CD14-positive monocyte (primary cell): Measurements from ENCODE around the gene AFF3. TPM values are rescaled to one million over a fixed set of nuclear protein-coding genes. Genes with fewer than 3 reads are reported as not detected.

Experiments used
- DNase-seq, 3 donors: peaks; one replicate each; pipeline ENCODE4 v3.0.0-alpha.2; 2011 to 2022
- H2AFZ ChIP-seq: 2 replicates; pipeline ENCODE4 v1.6.0; 2012; ENCODE audit warnings: mild to moderate bottlenecking, low read depth, low read length, inconsistent platforms; ENCODE audit not compliant: insufficient read depth, poor library complexity, severe bottlenecking
- H3K27ac ChIP-seq, 2 donors: 1 replicate in 1 of 2; 2 replicates in 1 of 2; pipeline ENCODE4 v1.5.1; 2012 to 2013; ENCODE audit warnings: low read length in 2 of 2, control low read depth in 1 of 2, inconsistent platforms in 1 of 2, low read depth in 1 of 2, mild to moderate bottlenecking in 1 of 2
- H3K27me3 ChIP-seq, 2 donors: one replicate each; pipeline versions ENCODE4 v1.6.0 to v1.6.1; 2011 to 2013; ENCODE audit warnings: low read length in 2 of 2; ENCODE audit not compliant: control insufficient read depth in 2 of 2, insufficient read depth in 2 of 2
- H3K36me3 ChIP-seq, 2 donors: replicated peaks in 1 of 2; 1 replicate in 1 of 2; 2 replicates in 1 of 2; pipeline versions ENCODE4 v1.5.1 to v1.6.1; 2012 to 2013; ENCODE audit warnings: low read length in 2 of 2, control low read depth in 1 of 2, inconsistent platforms in 1 of 2, mild to moderate bottlenecking in 1 of 2; ENCODE audit not compliant: insufficient read depth in 2 of 2, control insufficient read depth in 1 of 2
- H3K4me1 ChIP-seq, 2 donors: 1 replicate in 1 of 2; 2 replicates in 1 of 2; pipeline versions ENCODE4 v1.5.1 to v1.6.1; 2012 to 2013; ENCODE audit warnings: low read length in 2 of 2, control low read depth in 1 of 2, inconsistent platforms in 1 of 2, mild to moderate bottlenecking in 1 of 2, moderate library complexity in 1 of 2; ENCODE audit not compliant: insufficient read depth in 2 of 2, control insufficient read depth in 1 of 2
- H3K4me2 ChIP-seq: replicated peaks from 2 replicates; pipeline ENCODE3; 2012; ENCODE audit warnings: low read length, moderate library complexity, mild to moderate bottlenecking; ENCODE audit not compliant: poor library complexity, severe bottlenecking; ENCODE audit errors: extremely low read depth
- H3K4me3 ChIP-seq, 3 experiments: fragments of 200-600 bp in 1 of 3; sonication (generic) in 1 of 3; replicated peaks in 1 of 3; 1 replicate in 2 of 3; 2 replicates in 1 of 3; pipeline ENCODE4 v1.5.1; 2011 to 2013; ENCODE audit warnings: low read length in 3 of 3, mild to moderate bottlenecking in 3 of 3, control low read depth in 2 of 3, low read depth in 2 of 3, inconsistent platforms in 1 of 3, moderate library complexity in 1 of 3
- H3K79me2 ChIP-seq: 2 replicates; pipeline ENCODE4 v1.6.0; 2012; ENCODE audit warnings: mild to moderate bottlenecking, control low read depth, inconsistent platforms, low read length, moderate library complexity; ENCODE audit not compliant: insufficient read depth
- H3K9ac ChIP-seq: 2 replicates; pipeline ENCODE4 v1.6.0; 2017; ENCODE audit warnings: low read length, mild to moderate bottlenecking; ENCODE audit not compliant: insufficient read depth, poor library complexity, severe bottlenecking
- H3K9me3 ChIP-seq, 2 donors: replicated peaks in 1 of 2; 1 replicate in 1 of 2; 2 replicates in 1 of 2; pipeline versions ENCODE4 v1.5.1 to v1.6.1; 2012 to 2013; ENCODE audit warnings: low read length in 2 of 2, control low read depth in 1 of 2; ENCODE audit not compliant: control insufficient read depth in 1 of 2, insufficient read depth in 1 of 2
- H4K20me1 ChIP-seq: 2 replicates; pipeline ENCODE4 v1.6.0; 2012; ENCODE audit warnings: mild to moderate bottlenecking, low read length, control low read depth, moderate library complexity; ENCODE audit not compliant: insufficient read depth
- H3K27ac Mint-ChIP-seq, 7 donors: one replicate each; pipeline ENCODE4 v1.8.0; 2020; ENCODE audit warnings: mild to moderate bottlenecking in 7 of 7, mixed read lengths in 7 of 7, moderate library complexity in 6 of 7, inconsistent platforms in 2 of 7
- H3K27me3 Mint-ChIP-seq, 3 donors: one replicate each; pipeline ENCODE4 v1.8.0; 2021 to 2022; ENCODE audit warnings: low read depth in 3 of 3, mild to moderate bottlenecking in 3 of 3, mixed read lengths in 3 of 3, moderate library complexity in 3 of 3, inconsistent platforms in 1 of 3
- H3K36me3 Mint-ChIP-seq, 2 donors: one replicate each; pipeline ENCODE4 v1.8.0; 2020; ENCODE audit warnings: mixed read lengths in 2 of 2, inconsistent platforms in 1 of 2, mild to moderate bottlenecking in 1 of 2
- H3K4me1 Mint-ChIP-seq: one replicate; pipeline ENCODE4 v1.8.0; 2020; ENCODE audit warnings: mild to moderate bottlenecking, mixed read lengths
- H3K4me3 Mint-ChIP-seq, 2 donors: one replicate each; pipeline ENCODE4 v1.8.0; 2020; ENCODE audit warnings: mild to moderate bottlenecking in 2 of 2, mixed read lengths in 2 of 2, moderate library complexity in 1 of 2
- H3K9me3 Mint-ChIP-seq, 7 donors: one replicate each; pipeline ENCODE4 v1.8.0; 2020 to 2022; ENCODE audit warnings: mixed read lengths in 7 of 7, mild to moderate bottlenecking in 6 of 7, moderate library complexity in 6 of 7, inconsistent platforms in 2 of 7
- WGBS: methylation state at CpG from one replicate; pipeline ENCODE4 v1.1.5; 2013; ENCODE audit warnings: missing lambda C conversion rate; ENCODE audit not compliant: insufficient coverage; 5-methylcytosine and 5-hydroxymethylcytosine counted together
- intact Hi-C, 2 donors: fragments of 100-400 bp; cut with micrococcal nuclease; formaldehyde crosslinking; loops; one replicate each; pipeline versions ENCODE4 v1.15.0 to v1.15.1; 2023
- polyA plus RNA-seq, 3 donors: library from polyadenylated mRNA; depleted of rRNA in 1 of 3; unstranded in 2 of 3; stranded (reverse) in 1 of 3; fragments of 300-500 nt in 2 of 3; fragments of >200 nt in 1 of 3; fragmentation: Illumina TruSeq in 2 of 3; gene quantifications; 1 replicate in 2 of 3; 2 replicates in 1 of 3; pipeline ENCODE4 v1.2.3, GENCODE V29; 2012 to 2021
- TF ChIP-seq, protein P1 (sequence below): fragments of 200-600 bp; IDR thresholded peaks from one replicate; pipeline ENCODE4 v1.8.0; 2022; ENCODE audit warnings: antibody characterized with exemption, mild to moderate bottlenecking

AFF3 gene
- polyA plus RNA-seq, 3 donors, result 0.17 to 4.1 (median 0.49) TPM

DNA sequence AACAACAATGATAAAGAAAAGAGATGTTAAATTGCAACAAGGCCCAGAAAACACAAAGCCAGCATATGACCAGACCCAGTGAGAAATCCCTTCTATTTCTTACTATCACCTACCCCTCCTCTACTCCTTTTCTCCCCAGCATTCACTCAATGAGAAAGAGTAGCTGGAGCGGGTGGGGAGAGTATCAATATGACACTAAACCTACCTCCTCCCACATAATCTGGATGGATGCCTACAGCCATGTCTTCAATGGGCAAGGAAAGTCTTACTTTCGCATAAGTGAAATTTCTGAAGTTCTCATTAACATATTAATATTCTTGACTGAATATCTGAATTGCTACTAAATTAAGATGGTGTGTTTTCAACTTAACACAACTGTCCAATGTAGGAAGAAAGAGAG is 78.2 kb downstream of the AFF3 start:
- Mint-ChIP-seq H3K4me3 (no peak overlapping the region), H3K27me3 (no peaks in the 10 kb centered on the region), H3K4me1 (peaks cover 15% of the 10 kb centered on the region), H3K36me3 (peaks cover 8 to 28% of the 10 kb centered on the region in 2 donors), H3K9me3 (peaks cover 5 to 20% (median 10%) of the 10 kb centered on the region in 7 donors), H3K27ac (no peak overlapping the region)
- Histone ChIP-seq H3K9ac (no peak overlapping the region), H3K79me2 (no peaks in the 10 kb centered on the region), H3K27me3 (no peaks in the 10 kb centered on the region), H4K20me1 (no peaks in the 10 kb centered on the region), H3K36me3 (no peaks in the 10 kb centered on the region), H3K27ac (no peak overlapping the region), H3K4me3 (no peak overlapping the region), H3K4me2 (no peak overlapping the region), H2AFZ (no peak overlapping the region), H3K9me3 (peaks cover 0 to 13% of the 10 kb centered on the region in 2 donors), H3K4me1 (peaks cover 0 to 12% of the 10 kb centered on the region in 2 donors)
- no CpG with 5 or more reads among the region's 2 CpGs for WGBS
- intact Hi-C loops, result no loop called here
- DNase-seq, result no peak
- TF ChIP-seq, protein P1, sequence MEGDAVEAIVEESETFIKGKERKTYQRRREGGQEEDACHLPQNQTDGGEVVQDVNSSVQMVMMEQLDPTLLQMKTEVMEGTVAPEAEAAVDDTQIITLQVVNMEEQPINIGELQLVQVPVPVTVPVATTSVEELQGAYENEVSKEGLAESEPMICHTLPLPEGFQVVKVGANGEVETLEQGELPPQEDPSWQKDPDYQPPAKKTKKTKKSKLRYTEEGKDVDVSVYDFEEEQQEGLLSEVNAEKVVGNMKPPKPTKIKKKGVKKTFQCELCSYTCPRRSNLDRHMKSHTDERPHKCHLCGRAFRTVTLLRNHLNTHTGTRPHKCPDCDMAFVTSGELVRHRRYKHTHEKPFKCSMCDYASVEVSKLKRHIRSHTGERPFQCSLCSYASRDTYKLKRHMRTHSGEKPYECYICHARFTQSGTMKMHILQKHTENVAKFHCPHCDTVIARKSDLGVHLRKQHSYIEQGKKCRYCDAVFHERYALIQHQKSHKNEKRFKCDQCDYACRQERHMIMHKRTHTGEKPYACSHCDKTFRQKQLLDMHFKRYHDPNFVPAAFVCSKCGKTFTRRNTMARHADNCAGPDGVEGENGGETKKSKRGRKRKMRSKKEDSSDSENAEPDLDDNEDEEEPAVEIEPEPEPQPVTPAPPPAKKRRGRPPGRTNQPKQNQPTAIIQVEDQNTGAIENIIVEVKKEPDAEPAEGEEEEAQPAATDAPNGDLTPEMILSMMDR, result no peak

DNA sequence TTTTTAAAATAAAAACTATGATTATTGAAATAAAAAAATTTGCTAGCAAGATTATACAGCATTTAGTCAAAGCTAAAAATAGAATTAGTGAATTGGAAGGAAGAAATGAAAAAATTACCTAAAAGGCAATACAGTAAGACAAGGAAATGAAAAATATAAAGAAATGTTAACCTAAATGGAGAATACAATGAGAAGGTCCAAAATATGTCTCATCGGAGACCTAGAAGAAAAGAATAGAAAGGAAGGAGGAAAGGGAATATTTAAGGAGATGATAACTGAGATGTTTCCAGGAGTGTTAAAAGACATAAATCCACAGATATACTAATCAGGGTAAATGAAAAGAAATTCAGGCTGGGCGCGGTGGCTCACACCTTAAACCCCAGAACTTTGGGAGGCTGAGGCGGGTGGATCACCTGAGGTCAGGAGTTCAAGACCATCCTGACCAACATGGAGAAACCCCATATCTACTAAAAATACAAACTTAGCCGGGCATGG is 78.9 kb downstream of the AFF3 start:
- Histone ChIP-seq H3K4me3 (no peak overlapping the region), H3K9ac (no peak overlapping the region), H4K20me1 (no peaks in the 10 kb centered on the region), H3K4me2 (no peak overlapping the region), H3K36me3 (no peaks in the 10 kb centered on the region), H2AFZ (no peak overlapping the region), H3K27ac (no peak overlapping the region), H3K27me3 (no peaks in the 10 kb centered on the region), H3K9me3 (peaks cover 0 to 13% of the 10 kb centered on the region in 2 donors), H3K4me1 (peaks cover 0 to 12% of the 10 kb centered on the region in 2 donors), H3K79me2 (no peaks in the 10 kb centered on the region)
- H3K4me1 Mint-ChIP-seq, result peaks cover 15% of the 10 kb centered on the region
- intact Hi-C loops, result no loop called here
- TF ChIP-seq, protein P1, result no peak
- peaks cover 5 to 20% (median 10%) of the 10 kb centered on the region in 7 donors for H3K9me3 Mint-ChIP-seq
- H3K4me3 Mint-ChIP-seq, result no peak overlapping the region
- peaks cover 8 to 26% of the 10 kb centered on the region in 2 donors for H3K36me3 Mint-ChIP-seq
- no peak overlapping the region for H3K27ac Mint-ChIP-seq
- DNase-seq, result no peak
- no peaks in the 10 kb centered on the region for H3K27me3 Mint-ChIP-seq
- WGBS, result no CpG with 5 or more reads among the region's 5 CpGs
